ENCODE results near the gene ETV4. TPM values are rescaled to one million over a fixed set of nuclear protein-coding genes. Genes with fewer than 3 reads are reported as not detected.

ETV4 gene
- total RNA-seq, 2 experiments from 2014 or later = 2.7 to 3.9 TPM

GRCh38 chr17:43534909-43535308 lies 11.2 kb downstream of the ETV4 start:
- Mint-ChIP-seq H3K4me1 (ENCODE audit: low read depth) (peaks cover 12% of the 10 kb centered on the region), H3K27ac (no peak overlapping the region), H3K9me3 (ENCODE audit: insufficient read depth) (no peaks in the 10 kb centered on the region), H3K4me3 (no peak overlapping the region), H3K36me3 (ENCODE audit: low read depth) (no peaks in the 10 kb centered on the region), H3K27me3 (ENCODE audit: low read depth) (no peaks in the 10 kb centered on the region)
- POLR2A ChIA-PET = no interaction called here
- DNase-seq (no peak), ATAC-seq (no peak)
- CTCF ChIA-PET = no interaction called here

DNA sequence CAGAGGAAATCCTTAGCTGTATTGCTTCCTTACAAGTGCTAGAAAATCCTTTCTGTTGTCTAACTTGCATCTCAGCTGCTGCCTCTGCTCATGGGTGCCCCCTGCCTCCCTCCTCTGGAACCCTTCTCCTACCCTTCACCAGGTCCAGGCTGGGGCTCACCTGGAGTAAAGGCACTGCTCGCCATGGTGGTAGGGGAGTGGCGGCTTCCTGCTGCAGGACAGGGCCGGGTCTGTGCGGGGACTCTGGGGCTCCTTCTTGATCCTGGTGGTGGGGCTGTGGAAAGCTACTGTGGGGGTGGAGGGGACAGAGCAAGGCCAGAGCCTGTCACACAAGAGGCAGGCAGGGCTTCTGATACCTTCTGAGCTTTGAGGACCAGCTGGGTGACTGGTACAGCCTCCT lies 12.4 kb downstream of the ETV4 start:
- POLR2A ChIA-PET = no interaction called here
- Mint-ChIP-seq H3K4me3 (no peak overlapping the region), H3K27ac (no peak overlapping the region), H3K9me3 (ENCODE audit: insufficient read depth) (no peaks in the 10 kb centered on the region), H3K27me3 (ENCODE audit: low read depth) (no peaks in the 10 kb centered on the region), H3K36me3 (ENCODE audit: low read depth) (peaks cover 3% of the 10 kb centered on the region), H3K4me1 (ENCODE audit: low read depth) (peaks cover 19% of the 10 kb centered on the region)
- no peak for ATAC-seq
- DNase-seq = no peak
- CTCF ChIA-PET = interaction anchor here (0.9 kb wide), 1 partner anchor 43 kb away, joined by 3 read pairs; no protein-coding TSS in a partner anchor

- no peaks in the 10 kb centered on the region for H3K27me3 Mint-ChIP-seq (ENCODE audit: low read depth)
- H3K9me3 Mint-ChIP-seq (ENCODE audit: insufficient read depth) = no peaks in the 10 kb centered on the region
- ChIA-PET POLR2A (no interaction called here), CTCF (interaction anchor here (0.5 kb wide), 1 partner anchor 1118 kb away, joined by 3 read pairs; no protein-coding TSS in a partner anchor)
- no peak for ATAC-seq
- no peak overlapping the region for H3K27ac Mint-ChIP-seq
- peaks cover 3% of the 10 kb centered on the region for H3K36me3 Mint-ChIP-seq (ENCODE audit: low read depth)
- DNase-seq = no peak
- H3K4me1 Mint-ChIP-seq (ENCODE audit: low read depth) = peaks cover 19% of the 10 kb centered on the region
- H3K4me3 Mint-ChIP-seq = no peak overlapping the region
Observed at GRCh38 chr17:43532581-43532980, 13.6 kb downstream of the ETV4 start.

DNA sequence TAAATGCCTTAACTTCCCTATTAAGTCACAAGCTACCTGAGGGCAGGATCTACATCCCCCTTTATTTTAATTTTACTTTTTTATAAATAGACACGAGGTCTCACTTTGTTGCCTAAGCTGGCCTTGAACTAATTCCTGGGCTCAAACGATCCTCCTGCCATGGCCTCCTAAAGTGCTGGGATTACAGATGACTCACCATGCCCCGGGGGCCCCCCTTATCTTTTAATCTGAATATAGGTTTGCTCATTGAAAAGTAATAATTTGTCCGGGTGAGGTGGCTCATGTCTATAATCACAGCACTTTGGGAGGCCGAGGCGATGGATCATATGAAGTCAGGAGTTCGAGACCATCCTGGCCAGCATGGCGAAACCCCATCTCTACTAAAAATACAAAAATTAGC lies 14.2 kb downstream of the ETV4 start:
- ChIA-PET CTCF (interaction anchor here (1.2 kb wide), 1 partner anchor 234 kb away, joined by 3 read pairs; no protein-coding TSS in a partner anchor), POLR2A (no interaction called here)
- Mint-ChIP-seq H3K27ac (no peak overlapping the region), H3K4me3 (no peak overlapping the region), H3K27me3 (ENCODE audit: low read depth) (no peaks in the 10 kb centered on the region), H3K4me1 (ENCODE audit: low read depth) (peaks cover 19% of the 10 kb centered on the region), H3K9me3 (ENCODE audit: insufficient read depth) (no peaks in the 10 kb centered on the region), H3K36me3 (ENCODE audit: low read depth) (peaks cover 5% of the 10 kb centered on the region)
- DNase-seq = no peak
- no peak for ATAC-seq

DNA sequence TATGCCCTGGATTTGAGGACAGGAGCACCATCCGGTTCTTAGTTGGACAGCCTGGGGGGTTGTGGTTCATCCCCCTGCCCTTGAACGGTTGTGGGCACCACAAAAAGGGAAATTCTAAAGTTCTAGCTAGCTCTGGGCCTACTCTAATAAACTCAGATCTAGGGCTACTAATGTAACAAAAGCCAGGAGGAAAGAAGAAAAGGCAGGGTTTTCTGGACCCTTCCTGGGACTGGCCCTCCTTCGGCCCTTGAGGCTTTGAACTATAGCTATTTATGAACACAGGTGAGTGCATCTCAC lies 15.1 kb downstream of the ETV4 start:
- H3K4me3 Mint-ChIP-seq = no peak overlapping the region
- H3K27ac Mint-ChIP-seq = no peak overlapping the region
- CTCF ChIA-PET = interaction anchor here (1.2 kb wide), 1 partner anchor 235 kb away, joined by 3 read pairs; no protein-coding TSS in a partner anchor
- peaks cover 16% of the 10 kb centered on the region for H3K4me1 Mint-ChIP-seq (ENCODE audit: low read depth)
- peaks cover 6% of the 10 kb centered on the region for H3K36me3 Mint-ChIP-seq (ENCODE audit: low read depth)
- DNase-seq (no peak), ATAC-seq (no peak)
- POLR2A ChIA-PET = no interaction called here
- no peaks in the 10 kb centered on the region for H3K27me3 Mint-ChIP-seq (ENCODE audit: low read depth)
- no peaks in the 10 kb centered on the region for H3K9me3 Mint-ChIP-seq (ENCODE audit: insufficient read depth)

GRCh38 chr17:43530288-43531081 lies 15.7 kb downstream of the ETV4 start:
- ChIA-PET POLR2A (no interaction called here), CTCF (interaction anchor here (1.2 to 1.4 kb wide), 2 partner anchors 10 to 235 kb away, joined by 3 to 4 read pairs; no protein-coding TSS in a partner anchor)
- Mint-ChIP-seq H3K4me3 (no peak overlapping the region), H3K36me3 (ENCODE audit: low read depth) (peaks cover 6% of the 10 kb centered on the region), H3K4me1 (ENCODE audit: low read depth) (peaks cover 11% of the 10 kb centered on the region), H3K27ac (no peak overlapping the region), H3K27me3 (ENCODE audit: low read depth) (no peaks in the 10 kb centered on the region), H3K9me3 (ENCODE audit: insufficient read depth) (no peaks in the 10 kb centered on the region)
- DNase-seq = no peak
- no peak for ATAC-seq

GRCh38 chr17:43529947-43530287 lies 16.2 kb downstream of the ETV4 start:
- no peak overlapping the region for H3K4me3 Mint-ChIP-seq
- H3K27ac Mint-ChIP-seq = no peak overlapping the region
- ChIA-PET POLR2A (no interaction called here), CTCF (interaction anchor here (1.4 kb wide), 1 partner anchor 10 kb away, joined by 4 read pairs; no protein-coding TSS in a partner anchor)
- ATAC-seq = no peak
- no peak for DNase-seq
- peaks cover 11% of the 10 kb centered on the region for H3K4me1 Mint-ChIP-seq (ENCODE audit: low read depth)
- no peaks in the 10 kb centered on the region for H3K27me3 Mint-ChIP-seq (ENCODE audit: low read depth)
- H3K36me3 Mint-ChIP-seq (ENCODE audit: low read depth) = peaks cover 10% of the 10 kb centered on the region
- H3K9me3 Mint-ChIP-seq (ENCODE audit: insufficient read depth) = no peaks in the 10 kb centered on the region

DNA sequence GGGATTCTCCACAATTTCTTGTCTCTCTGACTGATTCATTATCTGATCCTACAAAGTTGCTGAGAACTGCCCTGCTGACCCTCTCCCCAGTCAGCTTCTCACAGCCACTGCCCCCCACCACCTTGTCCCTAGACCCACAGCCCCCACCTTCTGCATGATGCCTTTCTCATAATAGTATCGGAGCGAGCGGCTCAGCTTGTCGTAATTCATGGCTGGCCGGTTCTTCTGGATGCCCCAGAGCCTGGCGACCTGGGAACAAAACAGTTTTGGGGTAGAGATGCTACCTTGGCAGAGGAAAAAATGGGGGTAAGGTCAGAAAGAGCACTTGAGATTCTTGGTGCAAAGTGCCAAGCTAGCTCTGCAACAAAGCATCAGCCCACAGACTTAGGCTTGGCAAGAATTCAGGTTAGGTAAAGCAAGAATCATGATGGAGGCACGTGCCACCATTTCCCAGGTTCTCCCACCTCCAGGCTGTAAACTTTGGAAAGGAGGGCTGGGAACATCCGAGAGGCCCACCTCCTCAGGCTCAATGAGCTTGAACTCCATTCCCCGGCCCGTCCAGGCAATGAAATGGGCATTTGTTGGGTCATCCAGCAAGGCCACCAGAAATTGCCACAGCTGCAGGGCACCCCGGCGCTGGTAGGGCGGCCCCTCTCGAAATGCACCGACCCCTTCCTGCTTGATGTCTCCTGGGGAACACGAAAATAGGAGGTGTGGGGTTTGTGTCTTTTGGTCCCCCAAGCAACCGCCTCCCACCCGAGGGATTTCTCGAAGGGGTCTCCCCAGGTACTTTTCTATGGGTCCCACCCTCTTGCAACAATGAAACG lies 16.9 kb downstream of the ETV4 start:
- Mint-ChIP-seq H3K27me3 (ENCODE audit: low read depth) (no peaks in the 10 kb centered on the region), H3K4me1 (ENCODE audit: low read depth) (peaks cover 11% of the 10 kb centered on the region), H3K36me3 (ENCODE audit: low read depth) (peaks cover 16% of the 10 kb centered on the region), H3K9me3 (ENCODE audit: insufficient read depth) (no peaks in the 10 kb centered on the region), H3K4me3 (no peak overlapping the region), H3K27ac (no peak overlapping the region)
- ATAC-seq (no peak), DNase-seq (no peak)
- POLR2A ChIA-PET = no interaction called here
- CTCF ChIA-PET = interaction anchor here (1.2 to 1.4 kb wide), 2 partner anchors 9 to 11 kb away, joined by 3 to 4 read pairs; no protein-coding TSS in a partner anchor

- Mint-ChIP-seq H3K4me3 (no peak overlapping the region), H3K4me1 (ENCODE audit: low read depth) (peaks cover 11% of the 10 kb centered on the region), H3K27ac (no peak overlapping the region), H3K36me3 (ENCODE audit: low read depth) (peaks cover 21% of the 10 kb centered on the region), H3K9me3 (ENCODE audit: insufficient read depth) (no peaks in the 10 kb centered on the region), H3K27me3 (ENCODE audit: low read depth) (no peaks in the 10 kb centered on the region)
- CTCF ChIA-PET = interaction anchor here (1.2 kb wide), 1 partner anchor 10 kb away, joined by 3 read pairs; no protein-coding TSS in a partner anchor
- DNase-seq (no peak), ATAC-seq (no peak)
- POLR2A ChIA-PET = no interaction called here
Observed at GRCh38 chr17:43528319-43528987, 17.7 kb downstream of the ETV4 start.

GRCh38 chr17:43526886-43527648 lies 19.1 kb downstream of the ETV4 start:
- H3K36me3 Mint-ChIP-seq (ENCODE audit: low read depth) = peaks cover 30% of the 10 kb centered on the region
- DNase-seq (no peak), ATAC-seq (no peak)
- H3K9me3 Mint-ChIP-seq (ENCODE audit: insufficient read depth) = no peaks in the 10 kb centered on the region
- no peaks in the 10 kb centered on the region for H3K27me3 Mint-ChIP-seq (ENCODE audit: low read depth)
- no peak overlapping the region for H3K27ac Mint-ChIP-seq
- ChIA-PET POLR2A (no interaction called here), CTCF (no interaction called here)
- no peak overlapping the region for H3K4me3 Mint-ChIP-seq
- H3K4me1 Mint-ChIP-seq (ENCODE audit: low read depth) = peaks cover 11% of the 10 kb centered on the region

- ATAC-seq (no peak), DNase-seq (no peak)
- Mint-ChIP-seq H3K4me3 (no peak overlapping the region), H3K4me1 (ENCODE audit: low read depth) (peaks cover 8% of the 10 kb centered on the region), H3K27ac (no peak overlapping the region), H3K9me3 (ENCODE audit: insufficient read depth) (no peaks in the 10 kb centered on the region), H3K27me3 (ENCODE audit: low read depth) (no peaks in the 10 kb centered on the region), H3K36me3 (ENCODE audit: low read depth) (peaks cover 47% of the 10 kb centered on the region)
- CTCF ChIA-PET = interaction anchor here (1.9 kb wide), 1 partner anchor 52 kb away, joined by 5 read pairs; no protein-coding TSS in a partner anchor
- POLR2A ChIA-PET = no interaction called here
Observed at GRCh38 chr17:43524945-43525575, 21.1 kb downstream of the ETV4 start.

All from activated CD8-positive, alpha-beta T cell treated with anti-CD3 and anti-CD28 coated beads, Interleukin-2, amount 10 ng/mL, durations not matched to agents 7 days and 5 days (primary cell).